Measurements from ENCODE around the gene ORMDL2. TPM values are rescaled to one million over a fixed set of nuclear protein-coding genes. Genes with fewer than 3 reads are reported as not detected.

The ORMDL2 gene
- total RNA-seq, 1 donor from 2014 or later: 33.3 TPM

DNA sequence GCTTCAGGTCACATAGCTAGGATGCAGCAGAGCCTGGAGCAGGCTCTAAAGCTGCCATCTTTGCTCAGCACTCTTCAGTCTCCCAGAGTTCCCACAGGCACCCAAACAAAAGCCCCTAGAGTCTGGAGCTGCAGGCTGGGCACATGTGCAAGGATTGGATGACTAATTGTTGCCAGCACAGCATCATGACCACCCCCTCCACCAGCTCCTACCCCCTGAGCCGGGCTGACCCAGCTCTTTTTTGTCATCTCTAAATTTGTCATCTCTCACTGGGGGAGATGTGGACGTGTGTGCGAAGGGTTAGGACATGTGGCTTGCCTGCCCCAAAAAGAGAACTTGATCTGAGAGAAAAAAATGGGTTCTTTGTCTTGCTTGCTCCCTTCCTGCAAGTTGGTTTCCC lies 29.2 kb downstream of the ORMDL2 start:
- H3K27ac Mint-ChIP-seq (ENCODE audit: unreplicated experiment): peak overlapping the region; percentile 19
- H3K27me3 Mint-ChIP-seq (ENCODE audit: low read depth): peaks cover 5% of the 10 kb centered on the region
- H3K36me3 Mint-ChIP-seq (ENCODE audit: low read depth): no peaks in the 10 kb centered on the region
- DNase-seq (ENCODE audit: low read depth, low spot score): no peak
- no peak overlapping the region for H3K4me3 Mint-ChIP-seq
- TF ChIP-seq CTCF (conservative IDR thresholded peaks at IDR 0.05): no peak
- H3K4me1 Mint-ChIP-seq: peaks cover 32% of the 10 kb centered on the region
- no peaks in the 10 kb centered on the region for H3K9me3 Mint-ChIP-seq

- Mint-ChIP-seq H3K4me1 (peaks cover 32% of the 10 kb centered on the region), H3K9me3 (no peaks in the 10 kb centered on the region), H3K27ac (ENCODE audit: unreplicated experiment) (peak overlapping the region; percentile 94), H3K4me3 (no peak overlapping the region), H3K27me3 (ENCODE audit: low read depth) (peaks cover 2% of the 10 kb centered on the region), H3K36me3 (ENCODE audit: low read depth) (no peaks in the 10 kb centered on the region)
- TF ChIP-seq CTCF (conservative IDR thresholded peaks at IDR 0.05): no peak
- no peak for DNase-seq (ENCODE audit: low read depth, low spot score)
Measured at GRCh38 chr12:55847603-55848291, 29.9 kb downstream of the ORMDL2 start.

DNA sequence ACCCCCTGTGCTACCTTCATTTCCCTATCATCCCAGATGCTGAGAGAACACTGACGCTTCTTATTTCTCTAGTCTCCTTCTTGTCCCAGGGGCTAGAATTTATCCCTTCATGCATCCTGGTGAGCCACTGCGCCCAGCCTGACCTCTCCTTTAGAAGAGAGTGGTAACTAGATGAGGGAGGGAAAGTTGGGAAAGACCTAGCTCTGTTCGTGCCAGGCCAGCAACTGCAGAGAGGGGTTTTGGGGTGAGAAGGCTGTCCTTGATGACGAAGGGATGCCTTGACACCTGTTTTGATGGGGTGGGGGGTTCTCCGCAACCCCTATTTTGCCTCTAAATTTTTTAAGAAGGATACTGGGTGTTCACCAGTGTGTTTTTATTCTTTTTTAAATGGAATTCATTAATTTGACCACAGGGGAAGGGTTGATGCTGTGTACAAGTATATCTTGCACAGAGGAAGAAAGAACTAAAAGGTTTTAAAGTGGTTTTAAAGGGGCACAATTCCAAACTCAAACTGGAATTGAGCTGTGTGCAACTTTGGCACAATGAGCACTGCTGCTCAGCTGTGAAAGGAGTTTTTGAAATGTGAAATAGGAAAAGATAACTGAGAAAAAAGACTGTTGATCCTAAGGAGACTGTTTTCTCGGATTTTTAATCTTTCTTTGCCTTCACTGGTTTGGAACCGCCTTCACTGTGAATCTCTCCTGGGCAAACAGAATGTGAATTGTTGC lies 31.9 kb downstream of the ORMDL2 start:
- H3K4me3 Mint-ChIP-seq: no peak overlapping the region
- H3K4me1 Mint-ChIP-seq: peaks cover 32% of the 10 kb centered on the region
- H3K27me3 Mint-ChIP-seq (ENCODE audit: low read depth): peaks cover 2% of the 10 kb centered on the region
- DNase-seq (ENCODE audit: low read depth, low spot score): no peak
- H3K36me3 Mint-ChIP-seq (ENCODE audit: low read depth): no peaks in the 10 kb centered on the region
- H3K27ac Mint-ChIP-seq (ENCODE audit: unreplicated experiment): peak overlapping the region; percentile 16
- TF ChIP-seq CTCF (conservative IDR thresholded peaks at IDR 0.05): no peak
- no peaks in the 10 kb centered on the region for H3K9me3 Mint-ChIP-seq

- peak overlapping the region; percentile 16 for H3K27ac Mint-ChIP-seq (ENCODE audit: unreplicated experiment)
- no peaks in the 10 kb centered on the region for H3K36me3 Mint-ChIP-seq (ENCODE audit: low read depth)
Measured at GRCh38 chr12:55850401-55850800, 32.6 kb downstream of the ORMDL2 start.

GRCh38 chr12:55850893-55851292 lies 33.1 kb downstream of the ORMDL2 start:
- Mint-ChIP-seq H3K36me3 (ENCODE audit: low read depth) (no peaks in the 10 kb centered on the region), H3K4me1 (peaks cover 28% of the 10 kb centered on the region), H3K9me3 (no peaks in the 10 kb centered on the region), H3K27ac (ENCODE audit: unreplicated experiment) (no peak overlapping the region), H3K27me3 (ENCODE audit: low read depth) (peaks cover 2% of the 10 kb centered on the region), H3K4me3 (no peak overlapping the region)
- TF ChIP-seq CTCF (conservative IDR thresholded peaks at IDR 0.05): no peak
- DNase-seq (ENCODE audit: low read depth, low spot score): no peak

More at GRCh38 chr12:55850401-55850800, 32.6 kb downstream of the ORMDL2 start:
- no peak overlapping the region for H3K4me3 Mint-ChIP-seq
- H3K27me3 Mint-ChIP-seq (ENCODE audit: low read depth): peaks cover 2% of the 10 kb centered on the region
- no peak for DNase-seq (ENCODE audit: low read depth, low spot score)
- H3K4me1 Mint-ChIP-seq: peaks cover 28% of the 10 kb centered on the region
- H3K9me3 Mint-ChIP-seq: no peaks in the 10 kb centered on the region
- TF ChIP-seq CTCF (conservative IDR thresholded peaks at IDR 0.05): no peak
